Endothelial cell of umbilical vein (primary cell): ENCODE results near the gene GNAS. TPM values are rescaled to one million over a fixed set of nuclear protein-coding genes. Genes with fewer than 3 reads are reported as not detected.

Experiments used
- BruUV-seq: library from RNA; stranded (reverse); fragments of 400-500 nt; replicated peaks from 2 replicates; lab custom pipeline; 2021; lab: Mats Ljungman, UMichigan
- CTCF ChIA-PET: fragments of 300-600, 350-600 bp; sonication (Branson Sonifier 250); formaldehyde crosslinking; loops from one replicate; lab custom pipeline; 2021; ENCODE audit warnings: antibody characterized with exemption, inconsistent platforms; lab: Charles Lee
- POLR2A ChIA-PET: fragments of 300-600, 350-600 bp; sonication (Branson Sonifier 250); formaldehyde crosslinking; loops from one replicate; lab custom pipeline; 2021; ENCODE audit warnings: antibody characterized with exemption, inconsistent platforms; lab: Charles Lee
- DNase-seq: peaks from one replicate; pipeline ENCODE4 v3.0.0-alpha.2; 2011; ENCODE audit warnings: low read depth, low spot score
- FAIRE-seq: peaks from 2 replicates; lab custom pipeline; 2011; peaks lifted over from hg19 to GRCh38; lab: Jason Lieb, UNC
- H2AFZ ChIP-seq: 2 replicates; pipeline ENCODE4 v1.6.0; 2012; ENCODE audit warnings: low read depth, low read length, control low read depth, inconsistent platforms
- H3K27ac ChIP-seq: 2 replicates; pipeline ENCODE4 v1.5.1; 2011; ENCODE audit warnings: low read depth, mild to moderate bottlenecking, control low read depth, low read length, moderate library complexity; ENCODE audit not compliant: insufficient read depth
- H3K27me3 ChIP-seq, 2 experiments: 2 replicates each; pipeline versions ENCODE4 v1.6.0 to v1.6.1; 2011; ENCODE audit warnings: low read length in 2 of 2, mixed read lengths in 1 of 2; ENCODE audit not compliant: control insufficient read depth in 2 of 2, insufficient read depth in 2 of 2
- H3K36me3 ChIP-seq, 2 experiments: 2 replicates in 1 of 2; 3 replicates in 1 of 2; pipeline ENCODE4 v1.5.1; 2011; ENCODE audit warnings: low read length in 2 of 2, mild to moderate bottlenecking in 1 of 2, moderate library complexity in 1 of 2; ENCODE audit not compliant: control insufficient read depth in 2 of 2, insufficient read depth in 2 of 2; ENCODE audit errors: extremely low read depth in 1 of 2
- H3K4me1 ChIP-seq: 3 replicates; pipeline ENCODE4 v1.5.1; 2011; ENCODE audit warnings: mild to moderate bottlenecking, low read length; ENCODE audit not compliant: control insufficient read depth, insufficient read depth; ENCODE audit errors: extremely low read depth
- H3K4me2 ChIP-seq: 2 replicates; pipeline ENCODE4 v1.6.1; 2011; ENCODE audit warnings: low read length, control low read depth, mixed read lengths; ENCODE audit not compliant: insufficient read depth
- H3K4me3 ChIP-seq, 3 experiments: fragments of 200-600 bp in 1 of 3; sonication (generic), shearing (Covaris generic) in 1 of 3; replicated peaks in 1 of 3; 2 replicates each; pipeline ENCODE4 v1.5.1; 2011 to 2016; ENCODE audit warnings: control low read depth in 3 of 3, low read length in 3 of 3, mild to moderate bottlenecking in 2 of 3, inconsistent platforms in 1 of 3, low read depth in 1 of 3, moderate library complexity in 1 of 3; ENCODE audit not compliant: insufficient read depth in 1 of 3
- H3K79me2 ChIP-seq: 2 replicates; pipeline ENCODE4 v1.6.0; 2012; ENCODE audit warnings: low read length, inconsistent platforms; ENCODE audit not compliant: control insufficient read depth, insufficient read depth
- H3K9ac ChIP-seq: replicated peaks from 2 replicates; pipeline ENCODE3; 2011; ENCODE audit warnings: low read length, control low read depth; ENCODE audit not compliant: insufficient read depth; ENCODE audit errors: extremely low read depth
- H3K9me1 ChIP-seq: replicated peaks from 3 replicates; pipeline ENCODE4 v1.6.0; 2011; ENCODE audit warnings: mild to moderate bottlenecking, low read length; ENCODE audit not compliant: control insufficient read depth, insufficient read depth; ENCODE audit errors: extremely low read depth
- H3K9me3 ChIP-seq: replicated peaks from 2 replicates; pipeline ENCODE4 v1.5.1; 2012; ENCODE audit warnings: low read length, inconsistent platforms; ENCODE audit not compliant: control insufficient read depth, insufficient read depth
- H4K20me1 ChIP-seq: replicated peaks from 2 replicates; pipeline ENCODE3; 2011; ENCODE audit warnings: mild to moderate bottlenecking, low read length; ENCODE audit not compliant: control insufficient read depth, insufficient read depth; ENCODE audit errors: extremely low read depth
- CTCF ChIP-seq, 2 donors: IDR thresholded peaks; 1 replicate in 1 of 2; 2 replicates in 1 of 2; pipeline ENCODE4 v1.5.1; 2011; ENCODE audit warnings: low read length in 2 of 2, mild to moderate bottlenecking in 2 of 2, moderate library complexity in 2 of 2, control low read depth in 1 of 2, inconsistent platforms in 1 of 2, low read depth in 1 of 2; ENCODE audit not compliant: insufficient read depth in 1 of 2; ENCODE audit errors: extremely low read depth in 1 of 2
- EZH2 ChIP-seq: IDR thresholded peaks from 2 replicates; pipeline ENCODE4 v1.6.1; 2012; ENCODE audit warnings: borderline replicate concordance, low read depth, mild to moderate bottlenecking, moderate library complexity, low read length, inconsistent platforms; ENCODE audit not compliant: severe bottlenecking
- FOS ChIP-seq: IDR thresholded peaks from 2 replicates; pipeline ENCODE4 v1.6.1; 2011; ENCODE audit warnings: mild to moderate bottlenecking, low read length, moderate library complexity, borderline replicate concordance; ENCODE audit not compliant: insufficient read depth
- GATA2 ChIP-seq: IDR thresholded peaks from 2 replicates; pipeline ENCODE4 v1.7.0; 2011; ENCODE audit warnings: low read depth, mild to moderate bottlenecking, moderate library complexity, mixed read lengths, low read length; ENCODE audit not compliant: insufficient read length, insufficient read depth
- JUN ChIP-seq: IDR thresholded peaks from 2 replicates; pipeline ENCODE4 v1.6.1; 2011; ENCODE audit warnings: borderline replicate concordance, low read depth; ENCODE audit not compliant: insufficient read length, insufficient read depth
- MAX ChIP-seq: IDR thresholded peaks from 2 replicates; pipeline ENCODE4 v1.6.1; 2011; ENCODE audit not compliant: insufficient read depth, insufficient read length
- MYC ChIP-seq: IDR thresholded peaks from one replicate; pipeline ENCODE4 v1.6.1; 2011; ENCODE audit warnings: mild to moderate bottlenecking, low read depth, low read length
- POLR2A ChIP-seq: IDR thresholded peaks from 2 replicates; pipeline ENCODE4 v1.6.1; 2012; ENCODE audit warnings: low read depth, mild to moderate bottlenecking, control low read depth, low read length
- POLR2AphosphoS5 ChIP-seq: IDR thresholded peaks from 2 replicates; pipeline ENCODE4 v1.6.1; 2012; ENCODE audit warnings: low read depth, mild to moderate bottlenecking, control low read depth, low read length, moderate library complexity; ENCODE audit not compliant: insufficient read depth
- dilution Hi-C: fragments of 300-500 bp; cut with MboI; formaldehyde crosslinking; loops from one replicate; pipeline ENCODE4 v1.15.0; 2019; ENCODE audit warnings: low sequenced_read_pairs; ENCODE audit not compliant: extremely low pct_ligation_motif_present
- intact Hi-C: fragments of 100-400 bp; cut with micrococcal nuclease; formaldehyde crosslinking; loops from one replicate; pipeline ENCODE4 v1.10.0; 2022
- polyA plus RNA-seq, 4 experiments: library from polyadenylated mRNA; depleted of rRNA in 3 of 4; stranded (reverse) in 3 of 4; unstranded in 1 of 4; fragments of >200 nt; gene quantifications; 2 replicates each; pipeline versions ENCODE4 v1.2.1 to v1.2.3, GENCODE V29; 2011 to 2012; ENCODE audit warnings: missing spikeins in 1 of 4
- total RNA-seq: library from RNA; stranded (reverse); gene quantifications from 2 replicates; pipeline ENCODE4 v1.2.3, GENCODE V29; 2021

Gene GNAS
- total and polyA plus RNA-seq, 2 donors (not counting 3 experiments of a cell fraction or from before 2014, with no cell fraction given): 1,141 to 1,882 TPM

- Histone ChIP-seq H3K79me2 (no peaks in the 10 kb centered on the region), H3K4me3 (no peak overlapping the region), H3K36me3 (peaks cover 28 to 29% of the 10 kb centered on the region in 2 experiments), H3K4me2 (no peak overlapping the region), H3K9me1 (no peaks in the 10 kb centered on the region), H3K27me3 (no peaks in the 10 kb centered on the region), H3K4me1 (peaks cover 10% of the 10 kb centered on the region), H2AFZ (no peak overlapping the region), H4K20me1 (no peaks in the 10 kb centered on the region), H3K9ac (no peak overlapping the region), H3K27ac (no peak overlapping the region), H3K9me3 (no peaks in the 10 kb centered on the region)
- ChIA-PET CTCF (no interaction called here), POLR2A (interaction anchor here (0.7 kb wide), 1 partner anchor 553 kb away, joined by 3 read pairs; no protein-coding TSS in a partner anchor)
- TF ChIP-seq GATA2 (no peak), MAX (no peak), FOS (no peak), JUN (no peak), MYC (no peak)
- FAIRE-seq (no peak), DNase-seq (no peak)
- dilution Hi-C loops: no loop called here
- intact Hi-C loops: no loop called here
- BruUV-seq: no TSS peak
These were observed 60.6 kb downstream of the GNAS start for GRCh38 chr20:58913079-58913478.

GRCh38 chr20:58918621-58919020 lies 66.1 kb downstream of the GNAS start:
- Histone ChIP-seq H3K27me3 (peaks cover 3% of the 10 kb centered on the region in 2 experiments), H3K9me3 (no peaks in the 10 kb centered on the region), H3K79me2 (no peaks in the 10 kb centered on the region), H3K4me1 (no peaks in the 10 kb centered on the region), H4K20me1 (no peaks in the 10 kb centered on the region), H3K36me3 (no peaks in the 10 kb centered on the region), H3K4me2 (no peak overlapping the region), H3K9ac (no peak overlapping the region), H3K4me3 (no peak overlapping the region), H3K27ac (no peak overlapping the region), H2AFZ (no peak overlapping the region), H3K9me1 (no peaks in the 10 kb centered on the region)
- no peak for FAIRE-seq
- ChIA-PET CTCF (no interaction called here), POLR2A (no interaction called here)
- intact Hi-C loops: no loop called here
- dilution Hi-C loops: no loop called here
- DNase-seq: no peak
- TF ChIP-seq EZH2: no peak
- no peak for TF ChIP-seq FOS
- no peak for TF ChIP-seq GATA2
- TF ChIP-seq MAX: no peak
- TF ChIP-seq MYC: no peak
- no peak for TF ChIP-seq POLR2AphosphoS5
- no peak for TF ChIP-seq POLR2A
- no peak for TF ChIP-seq JUN
- no peak for TF ChIP-seq CTCF (IDR thresholded peaks at IDR 0.05; ENCODE audit: extremely low read depth in 1 of 2, insufficient read depth in 1 of 2, low read depth in 1 of 2, low read length in 2 of 2)
- BruUV-seq: no TSS peak
